A172 (cell line): ENCODE results near the gene KIZ. TPM values are rescaled to one million over a fixed set of nuclear protein-coding genes. Genes with fewer than 3 reads are reported as not detected.

Experiments used
- DNase-seq: peaks from one replicate; pipeline ENCODE4 v3.0.0-alpha.2; 2015; ENCODE audit warnings: low spot score
- total RNA-seq: library from RNA; depleted of rRNA; stranded (reverse); fragments of >200 nt; shearing (Covaris generic); gene quantifications from 2 replicates; pipeline ENCODE4 v1.2.3, GENCODE V29; 2014; rRNA removed

The KIZ gene, protein sequence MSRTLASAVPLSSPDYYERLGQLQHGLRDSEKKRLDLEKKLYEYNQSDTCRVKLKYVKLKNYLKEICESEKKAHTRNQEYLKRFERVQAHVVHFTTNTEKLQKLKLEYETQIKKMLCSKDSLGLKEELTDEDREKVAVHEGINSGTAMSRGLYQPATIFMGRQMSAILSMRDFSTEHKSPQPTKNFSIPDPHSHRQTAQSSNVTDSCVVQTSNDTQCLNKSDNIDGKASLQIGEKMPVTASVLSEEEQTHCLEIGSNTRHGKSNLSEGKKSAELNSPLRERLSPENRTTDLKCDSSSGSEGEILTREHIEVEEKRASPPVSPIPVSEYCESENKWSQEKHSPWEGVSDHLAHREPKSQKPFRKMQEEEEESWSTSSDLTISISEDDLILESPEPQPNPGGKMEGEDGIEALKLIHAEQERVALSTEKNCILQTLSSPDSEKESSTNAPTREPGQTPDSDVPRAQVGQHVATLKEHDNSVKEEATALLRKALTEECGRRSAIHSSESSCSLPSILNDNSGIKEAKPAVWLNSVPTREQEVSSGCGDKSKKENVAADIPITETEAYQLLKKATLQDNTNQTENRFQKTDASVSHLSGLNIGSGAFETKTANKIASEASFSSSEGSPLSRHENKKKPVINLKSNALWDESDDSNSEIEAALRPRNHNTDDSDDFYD
- total RNA-seq = 17.0 and 20.7 TPM in 2 replicates

- DNase-seq = peak; percentile 78
Observed at GRCh38 chr20:21125849-21126580, at the start of gene KIZ. KIZ (plus strand) TSS chr20:21126082; CDS start chr20:21126116, 34 bp downstream.

- DNase-seq = no peak
Observed at GRCh38 chr20:21077809-21078345, 48.0 kb upstream of the KIZ start.

- DNase-seq = no peak
Observed at GRCh38 chr20:21082584-21082983, 43.3 kb upstream of the KIZ start.

DNA sequence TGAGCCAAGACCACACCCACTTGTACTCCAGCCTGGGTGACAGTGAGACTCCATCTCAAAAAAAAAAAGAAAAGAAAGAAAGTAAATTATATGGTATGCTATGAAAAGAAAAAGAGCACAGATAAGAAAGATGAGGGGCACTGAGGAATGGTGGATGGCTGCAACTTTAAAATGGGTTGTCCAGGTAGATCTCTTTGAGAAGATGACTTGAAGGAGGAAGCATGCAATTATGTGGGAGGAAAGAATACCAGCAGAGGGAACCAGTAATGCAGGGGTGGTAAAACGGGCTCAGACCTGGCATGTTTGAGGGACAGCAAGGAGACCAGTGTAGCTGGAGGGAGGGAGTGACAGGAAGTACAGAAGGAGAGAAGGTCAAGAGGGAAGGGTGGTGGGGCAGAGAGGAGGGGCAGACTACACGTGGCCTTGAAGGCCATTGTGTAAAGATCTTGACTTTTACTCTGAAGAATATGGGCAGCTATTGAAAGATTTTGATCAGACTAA is 42.0 kb upstream of the KIZ start:
- no peak for DNase-seq

GRCh38 chr20:21087862-21088540 is 37.9 kb upstream of the KIZ start:
- DNase-seq = no peak

DNA sequence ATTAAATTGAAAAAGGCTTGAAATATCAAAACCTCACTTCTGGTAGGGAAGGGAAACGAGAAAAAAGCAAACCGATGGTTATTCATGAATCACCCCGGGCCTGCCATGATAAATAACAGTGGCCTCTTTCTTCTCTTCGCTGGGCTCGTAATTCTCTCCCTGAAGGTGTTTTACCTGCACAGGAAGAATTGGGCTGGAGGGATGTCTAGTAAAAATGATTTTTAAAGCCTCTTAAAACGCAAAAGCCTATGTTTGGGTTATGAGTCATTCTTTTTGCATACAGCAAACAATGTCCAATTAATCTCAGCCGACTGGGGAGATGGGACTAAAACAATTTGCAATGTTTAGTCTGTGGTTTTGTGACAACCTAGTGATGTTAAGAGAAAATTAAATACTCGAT is 36.5 kb upstream of the KIZ start:
- peak; percentile 42 for DNase-seq

GRCh38 chr20:21090111-21090618 is 35.7 kb upstream of the KIZ start:
- no peak for DNase-seq

GRCh38 chr20:21090721-21091120 is 35.2 kb upstream of the KIZ start:
- no peak for DNase-seq

DNA sequence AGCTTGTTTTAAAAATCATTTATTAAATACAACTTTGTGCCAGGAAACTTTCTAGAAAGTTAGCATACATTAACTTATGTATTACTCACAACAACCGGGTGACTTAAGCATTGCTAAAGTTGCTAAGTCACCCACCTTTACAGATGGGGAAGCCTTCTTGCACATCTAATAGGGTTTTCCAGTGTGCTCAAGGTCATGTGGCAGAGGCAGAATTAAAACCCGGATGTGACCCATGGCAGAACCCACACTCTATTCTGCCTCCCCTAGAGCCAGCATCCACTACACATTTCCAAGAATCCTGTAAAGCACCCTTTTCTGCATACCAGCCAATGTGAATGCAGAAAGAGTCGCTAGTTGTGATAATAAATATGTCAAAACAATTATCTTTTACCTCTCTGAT is 33.1 kb upstream of the KIZ start:
- no peak for DNase-seq

DNA sequence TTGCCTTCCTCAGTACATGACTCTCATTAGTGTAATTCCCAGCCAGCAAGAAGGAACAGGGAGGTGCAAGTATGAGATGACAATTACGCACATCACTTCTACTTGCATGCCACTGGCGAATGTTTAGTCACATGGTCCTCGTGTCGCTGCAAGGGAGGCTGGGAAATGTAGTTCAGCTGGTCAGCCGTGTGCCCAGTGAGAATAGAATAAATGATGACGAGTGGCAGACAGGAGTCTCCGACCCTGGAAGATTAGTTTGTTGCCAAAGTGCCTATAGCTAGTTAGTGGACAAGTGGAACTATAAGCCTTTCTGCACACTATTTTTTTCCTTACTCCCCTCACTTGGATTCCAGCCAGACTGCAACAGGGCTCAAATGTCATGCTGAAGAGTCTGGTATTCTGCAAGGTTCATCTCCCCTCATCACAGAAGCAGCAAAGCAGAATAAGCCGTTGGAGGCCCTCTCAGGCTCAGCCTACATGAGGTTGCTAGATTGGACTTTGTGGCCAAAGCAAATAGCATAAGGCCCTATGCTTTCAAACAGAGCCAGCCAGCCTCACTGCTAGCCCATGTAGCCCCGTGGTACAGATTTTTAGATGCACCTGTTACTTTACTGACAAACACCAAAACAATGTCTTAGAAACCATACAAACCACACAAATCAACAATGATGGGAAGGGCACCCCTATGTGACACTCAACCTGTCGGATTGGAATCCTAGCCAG is 29.4 kb upstream of the KIZ start:
- peak; percentile 34 for DNase-seq

GRCh38 chr20:21099751-21100577 is 25.9 kb upstream of the KIZ start:
- DNase-seq = no peak

- DNase-seq = no peak
Observed at GRCh38 chr20:21100578-21101452, 25.1 kb upstream of the KIZ start.

GRCh38 chr20:21101453-21101931 is 24.4 kb upstream of the KIZ start:
- DNase-seq = no peak

DNA sequence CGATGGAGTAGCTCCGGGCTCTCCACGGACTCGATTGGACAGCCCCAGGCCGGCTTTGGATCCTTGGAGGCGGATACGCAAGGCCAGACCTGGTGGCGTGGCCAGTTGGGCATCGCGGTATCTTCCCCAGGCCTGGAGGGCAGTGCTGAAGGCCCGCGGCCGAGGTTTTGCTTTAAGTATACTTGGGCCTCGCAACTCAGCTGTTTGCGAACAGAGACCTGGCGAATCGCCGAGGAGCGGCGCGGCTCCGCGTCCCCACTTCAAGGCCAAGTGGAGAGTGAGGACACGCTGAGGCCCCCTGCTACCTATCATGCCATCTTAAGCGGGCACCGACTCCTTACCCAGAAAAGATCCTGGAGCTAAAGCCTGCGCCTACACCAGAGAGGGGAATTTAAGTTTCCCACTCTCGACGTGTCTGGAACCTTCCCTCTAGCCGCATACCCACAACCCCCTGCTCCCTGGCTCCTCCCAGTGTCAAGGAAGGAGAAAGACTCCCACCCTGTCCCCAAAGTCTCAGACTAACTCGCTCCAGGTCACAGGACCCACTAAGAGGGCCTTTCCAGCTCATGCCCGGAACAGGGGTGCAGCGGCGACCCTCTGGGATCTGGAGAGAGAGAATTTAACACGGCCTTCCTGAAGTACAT is 23.8 kb upstream of the KIZ start:
- no peak for DNase-seq

GRCh38 chr20:21102603-21103311 is 23.1 kb upstream of the KIZ start:
- DNase-seq = no peak

DNA sequence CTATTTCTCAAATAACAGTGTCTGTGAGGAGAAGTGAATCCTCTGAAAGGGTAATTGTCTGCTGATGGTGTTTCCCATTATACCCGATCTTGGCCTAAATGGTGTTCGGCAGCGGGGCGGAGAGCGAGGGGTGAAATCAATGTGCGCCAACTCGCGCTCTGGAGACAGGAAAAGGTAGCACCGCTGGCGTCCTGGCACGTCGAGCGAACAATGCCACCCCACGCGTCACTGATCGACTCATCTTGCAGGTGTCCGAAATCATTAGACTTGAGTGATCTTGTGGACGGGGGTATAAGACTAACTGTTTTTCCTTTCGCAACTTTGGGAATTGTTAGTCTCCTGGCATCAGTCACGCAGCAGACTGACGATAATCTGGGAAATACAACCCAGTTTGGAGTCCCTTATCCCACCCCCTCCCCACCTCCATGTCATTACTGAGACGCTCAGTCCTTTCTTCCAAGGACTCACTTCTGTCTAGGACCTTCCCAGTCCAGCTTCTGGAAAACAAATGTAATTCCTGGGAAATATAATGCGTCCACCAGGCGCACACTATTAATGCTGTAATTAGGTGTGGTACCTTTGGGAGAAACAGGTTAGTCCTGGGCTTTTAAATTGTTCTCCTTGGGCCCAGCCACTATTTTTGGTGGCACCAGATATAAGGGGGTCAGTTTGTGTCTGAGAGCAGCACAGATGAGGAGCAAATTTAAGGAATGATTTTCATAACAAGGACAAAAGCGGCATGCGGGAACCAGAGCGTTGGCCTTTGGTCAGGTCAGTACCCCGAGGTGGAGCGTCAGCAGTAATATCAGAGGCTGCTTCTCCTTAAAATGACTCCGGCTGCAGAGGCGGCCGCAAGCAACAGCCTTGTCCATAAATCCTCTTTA is 22.1 kb upstream of the KIZ start:
- no peak for DNase-seq

- no peak for DNase-seq
Observed at GRCh38 chr20:21104466-21104761, 21.5 kb upstream of the KIZ start.
